ENCODE measurements around the gene DNAH11.

GRCh38 chr7:21884496-21884895 lies 341.7 kb downstream of the DNAH11 start:
- TF ChIP-seq CTCF (conservative IDR thresholded peaks at IDR 0.05; ENCODE audit: low read depth, low read length) (no peak), MAZ (IDR thresholded peaks at IDR 0.05; ENCODE audit: borderline replicate concordance, low read depth, low read length) (no peak), RAD21 (IDR thresholded peaks at IDR 0.05; ENCODE audit: low read length) (no peak), POLR2A (IDR thresholded peaks at IDR 0.05; ENCODE audit: low read depth, low read length) (no peak), MAFK (IDR thresholded peaks at IDR 0.05; ENCODE audit: low read depth, low read length) (no peak)
- TF ChIP-seq, protein P1, sequence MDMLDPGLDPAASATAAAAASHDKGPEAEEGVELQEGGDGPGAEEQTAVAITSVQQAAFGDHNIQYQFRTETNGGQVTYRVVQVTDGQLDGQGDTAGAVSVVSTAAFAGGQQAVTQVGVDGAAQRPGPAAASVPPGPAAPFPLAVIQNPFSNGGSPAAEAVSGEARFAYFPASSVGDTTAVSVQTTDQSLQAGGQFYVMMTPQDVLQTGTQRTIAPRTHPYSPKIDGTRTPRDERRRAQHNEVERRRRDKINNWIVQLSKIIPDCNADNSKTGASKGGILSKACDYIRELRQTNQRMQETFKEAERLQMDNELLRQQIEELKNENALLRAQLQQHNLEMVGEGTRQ (IDR thresholded peaks at IDR 0.05; ENCODE audit: low read depth, low read length): no peak

All from IMR-90 (cell line).